Effector memory CD4-positive, alpha-beta T cell (primary cell): ENCODE measurements around the gene ICAM2.

ENCODE experiments used
- DNase-seq, 3 donors: peaks; one replicate each; pipeline ENCODE4 v3.0.0-alpha.2; 2020
- H3K27ac ChIP-seq: 2 replicates; pipeline ENCODE4 v1.7.0; 2013; ENCODE audit warnings: mild to moderate bottlenecking, low read length, moderate library complexity; ENCODE audit not compliant: insufficient read depth, poor library complexity, severe bottlenecking
- H3K27me3 ChIP-seq: replicated peaks from 2 replicates; pipeline ENCODE4 v1.7.0; 2013; ENCODE audit warnings: mild to moderate bottlenecking, low read length; ENCODE audit not compliant: insufficient read depth, control insufficient read depth, poor library complexity, severe bottlenecking
- H3K36me3 ChIP-seq: 2 replicates; pipeline ENCODE4 v1.7.0; 2013; ENCODE audit warnings: mild to moderate bottlenecking, low read length, moderate library complexity; ENCODE audit not compliant: control insufficient read depth, insufficient read depth
- H3K4me1 ChIP-seq: 2 replicates; pipeline ENCODE4 v1.7.0; 2013; ENCODE audit warnings: low read length, mild to moderate bottlenecking; ENCODE audit not compliant: control insufficient read depth, insufficient read depth, poor library complexity, severe bottlenecking
- H3K4me3 ChIP-seq: 2 replicates; pipeline ENCODE4 v1.7.0; 2013; ENCODE audit warnings: low read length, low read depth, mild to moderate bottlenecking; ENCODE audit not compliant: insufficient read depth, poor library complexity, severe bottlenecking
- H3K9me3 ChIP-seq: 2 replicates; pipeline ENCODE4 v1.7.0; 2013; ENCODE audit warnings: mild to moderate bottlenecking, low read length, moderate library complexity; ENCODE audit not compliant: control insufficient read depth

The ICAM2 gene

DNA sequence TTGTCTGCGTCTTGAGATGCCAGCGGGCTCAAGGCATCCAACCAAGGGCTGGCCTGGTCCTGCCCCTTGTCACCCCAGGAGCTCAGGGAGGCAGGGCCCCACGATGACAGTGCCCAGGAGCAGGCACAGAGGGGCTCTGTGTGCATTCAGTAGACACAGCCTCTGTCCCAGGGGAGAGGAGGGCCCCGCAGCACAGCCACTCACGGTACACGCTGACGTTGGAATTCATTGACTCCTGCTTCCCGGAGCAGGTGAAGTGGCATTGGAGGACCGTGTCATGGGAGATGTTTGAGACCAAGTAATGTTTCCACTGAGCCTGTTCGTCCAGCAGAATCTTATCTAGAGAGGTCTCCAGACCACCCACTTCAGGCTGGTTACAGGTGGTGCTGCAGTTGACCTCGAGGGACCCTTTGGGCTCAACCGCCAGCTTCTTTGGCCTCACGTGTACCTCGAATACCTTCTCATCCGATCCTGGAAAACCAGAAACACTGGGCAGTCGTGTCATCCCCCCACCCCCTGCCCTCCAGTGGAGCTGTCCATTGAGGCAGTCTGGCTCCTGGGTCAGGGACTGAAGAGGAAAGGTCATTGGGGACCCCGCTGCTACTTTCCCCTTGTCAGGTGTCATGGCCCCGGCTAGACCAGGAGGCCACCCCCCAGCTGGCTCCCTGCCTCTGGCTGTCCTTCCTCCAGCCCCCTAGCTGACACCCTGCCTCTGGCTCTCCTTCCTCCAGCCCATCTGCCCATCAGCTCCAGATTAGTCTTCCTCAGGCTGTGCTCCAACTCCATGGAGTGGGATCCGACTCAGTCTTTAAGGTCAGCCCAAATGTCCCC, 15.3 kb downstream of the ICAM2 start:
- Histone ChIP-seq H3K27ac (peak overlapping the region; percentile 51), H3K9me3 (no peaks in the 10 kb centered on the region), H3K27me3 (no peaks in the 10 kb centered on the region), H3K4me1 (peaks cover 22% of the 10 kb centered on the region), H3K36me3 (peaks cover 64% of the 10 kb centered on the region), H3K4me3 (no peak overlapping the region)
- DNase-seq: no peak

DNA sequence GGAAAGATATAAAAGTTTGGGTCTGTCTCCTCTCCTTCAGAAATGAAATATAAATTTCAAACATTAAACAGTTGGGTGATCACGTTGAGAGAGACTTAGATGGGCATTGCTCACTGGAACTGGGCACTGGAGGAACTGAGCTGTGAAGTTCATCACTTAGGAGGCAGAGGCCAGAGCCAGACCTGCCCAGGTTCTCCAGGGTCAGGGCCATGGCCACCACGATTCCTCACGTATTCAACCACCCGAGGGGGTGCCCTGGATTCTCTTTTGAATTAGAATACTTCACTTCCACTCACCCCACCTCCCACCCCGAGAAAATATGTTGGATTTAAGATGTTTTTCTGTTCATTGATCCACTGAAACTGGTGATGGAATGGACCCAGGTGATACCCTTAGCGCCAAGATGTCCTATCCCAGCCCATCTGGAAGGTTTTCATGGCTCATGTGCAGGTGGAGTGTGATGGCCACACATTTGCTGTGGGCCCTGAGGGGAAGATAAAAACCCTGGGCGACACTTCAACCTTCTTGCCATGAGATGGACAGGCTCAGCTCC, 16.1 kb downstream of the ICAM2 start:
- Histone ChIP-seq H3K4me1 (peaks cover 17% of the 10 kb centered on the region), H3K27ac (no peak overlapping the region), H3K27me3 (no peaks in the 10 kb centered on the region), H3K9me3 (no peaks in the 10 kb centered on the region), H3K4me3 (no peak overlapping the region), H3K36me3 (peaks cover 62% of the 10 kb centered on the region)
- no peak for DNase-seq

DNA sequence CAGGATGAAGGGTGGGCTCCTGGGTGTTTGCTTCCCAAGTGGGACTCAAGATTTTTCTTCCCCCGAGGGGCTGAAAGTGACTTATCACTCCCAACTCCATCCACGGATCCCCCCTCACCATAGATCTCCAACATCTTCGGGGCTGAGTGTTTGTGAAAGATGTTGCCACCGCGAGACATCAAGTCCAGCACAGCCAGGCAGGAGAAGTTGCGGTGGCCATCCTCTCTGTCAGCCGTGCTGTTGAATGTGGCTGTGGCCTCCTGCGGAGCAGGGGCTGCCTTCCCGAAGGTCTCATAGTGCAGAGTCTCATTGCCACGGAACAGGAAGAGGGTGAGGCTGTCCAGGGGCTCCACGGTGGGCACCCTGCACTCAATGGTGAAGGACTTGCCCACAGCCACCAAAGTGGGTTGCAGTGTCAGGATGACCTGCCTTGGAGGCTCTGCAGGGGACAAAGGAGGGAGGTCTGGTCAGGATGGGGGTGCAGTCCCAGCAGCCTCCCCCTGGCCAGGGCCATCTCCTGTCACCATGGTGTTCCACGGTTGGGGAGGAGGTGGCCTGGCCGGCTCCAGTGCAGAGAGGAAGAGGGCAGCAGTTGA, 16.8 kb downstream of the ICAM2 start:
- Histone ChIP-seq H3K27me3 (no peaks in the 10 kb centered on the region), H3K36me3 (peaks cover 61% of the 10 kb centered on the region), H3K4me1 (peaks cover 20% of the 10 kb centered on the region), H3K27ac (no peak overlapping the region), H3K4me3 (no peak overlapping the region), H3K9me3 (no peaks in the 10 kb centered on the region)
- DNase-seq: no peak

DNA sequence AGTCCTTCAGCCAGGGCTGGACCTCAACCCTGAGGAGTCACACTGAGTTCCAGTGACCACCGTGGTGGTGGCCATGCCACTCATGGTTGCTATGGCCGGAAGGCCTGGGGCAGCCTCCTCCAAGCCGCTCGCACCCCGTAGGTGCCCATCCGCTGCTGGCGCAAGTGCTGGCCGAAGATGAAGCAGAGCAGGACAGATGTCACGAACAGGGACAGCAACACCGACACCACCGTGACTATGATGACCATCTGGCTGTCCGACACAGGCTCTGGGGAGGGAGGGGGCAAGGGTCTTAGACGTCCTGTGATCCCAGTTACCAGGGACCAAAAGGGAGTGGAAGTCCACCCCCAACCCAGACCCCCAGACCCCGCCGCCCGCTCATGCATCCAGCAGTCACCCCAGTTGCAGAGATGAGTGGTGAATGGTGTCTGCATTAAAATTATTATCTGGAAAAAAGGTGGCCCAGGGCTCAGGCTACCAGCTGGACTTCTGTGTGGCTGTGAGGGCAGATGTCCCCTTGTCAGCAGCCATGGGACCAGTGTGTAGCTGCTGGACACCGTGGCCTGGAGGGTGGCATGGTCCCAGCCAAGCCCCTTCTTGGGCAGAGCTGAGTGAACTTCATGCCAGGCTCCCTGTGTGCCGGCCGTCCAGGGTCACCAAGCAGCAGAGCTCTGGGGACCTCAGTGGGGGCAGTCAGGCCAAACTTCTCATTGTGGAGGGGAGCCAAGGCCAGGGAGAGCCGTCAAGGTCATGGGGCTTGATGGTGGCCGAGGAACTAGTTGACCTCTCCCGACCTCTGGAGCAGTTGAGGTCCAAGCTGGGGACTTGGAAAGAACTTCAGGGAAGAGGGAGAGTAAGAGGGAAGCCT, 17.5 kb downstream of the ICAM2 start:
- peaks cover 58% of the 10 kb centered on the region for H3K36me3 ChIP-seq
- H3K9me3 ChIP-seq: no peaks in the 10 kb centered on the region
- DNase-seq: no peak
- peaks cover 23% of the 10 kb centered on the region for H3K4me1 ChIP-seq
- H3K27ac ChIP-seq: no peak overlapping the region
- H3K27me3 ChIP-seq: no peaks in the 10 kb centered on the region
- H3K4me3 ChIP-seq: no peak overlapping the region

DNA sequence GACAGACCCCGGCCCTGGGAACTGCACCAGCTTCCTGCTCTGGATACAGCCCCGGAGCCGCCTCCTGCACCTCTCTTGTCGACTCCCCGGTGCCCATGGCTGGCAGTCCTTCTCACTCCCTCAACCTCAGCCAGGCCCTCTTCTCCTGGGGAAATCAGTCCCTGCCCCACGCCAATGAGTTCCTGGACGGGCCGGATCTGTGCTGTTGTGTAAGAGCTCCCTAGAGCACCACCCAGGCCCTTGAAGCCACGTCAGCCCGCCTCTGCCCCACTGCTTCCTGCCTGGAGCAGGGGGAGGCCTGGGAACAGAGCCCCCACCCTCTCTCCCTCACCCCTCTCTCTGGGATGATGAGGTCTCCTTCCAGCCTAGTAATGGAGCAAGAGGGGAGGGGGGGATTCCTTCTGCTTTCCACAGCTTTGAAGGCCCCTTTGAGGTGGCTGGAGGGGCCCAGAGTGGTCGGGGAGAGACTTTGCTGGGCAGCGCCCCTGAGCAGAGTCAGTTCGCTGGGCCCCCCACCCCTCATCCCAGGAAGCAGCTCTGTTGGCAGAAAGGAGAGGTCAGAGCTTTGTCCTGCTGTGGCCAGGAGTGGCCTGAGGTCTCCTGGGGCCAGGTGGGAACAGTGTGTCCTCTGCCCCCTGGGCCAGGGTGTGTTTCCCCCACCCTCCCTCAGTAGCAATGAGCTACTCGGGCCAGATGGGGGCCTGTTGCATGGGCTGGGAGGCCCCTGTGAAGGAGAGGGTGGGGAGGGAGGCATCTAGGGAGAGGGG, 18.5 kb downstream of the ICAM2 start:
- Histone ChIP-seq H3K27me3 (no peaks in the 10 kb centered on the region), H3K4me1 (peaks cover 24% of the 10 kb centered on the region), H3K4me3 (no peak overlapping the region), H3K9me3 (no peaks in the 10 kb centered on the region), H3K27ac (peak overlapping the region; percentile 8), H3K36me3 (peaks cover 55% of the 10 kb centered on the region)
- no peak for DNase-seq

DNA sequence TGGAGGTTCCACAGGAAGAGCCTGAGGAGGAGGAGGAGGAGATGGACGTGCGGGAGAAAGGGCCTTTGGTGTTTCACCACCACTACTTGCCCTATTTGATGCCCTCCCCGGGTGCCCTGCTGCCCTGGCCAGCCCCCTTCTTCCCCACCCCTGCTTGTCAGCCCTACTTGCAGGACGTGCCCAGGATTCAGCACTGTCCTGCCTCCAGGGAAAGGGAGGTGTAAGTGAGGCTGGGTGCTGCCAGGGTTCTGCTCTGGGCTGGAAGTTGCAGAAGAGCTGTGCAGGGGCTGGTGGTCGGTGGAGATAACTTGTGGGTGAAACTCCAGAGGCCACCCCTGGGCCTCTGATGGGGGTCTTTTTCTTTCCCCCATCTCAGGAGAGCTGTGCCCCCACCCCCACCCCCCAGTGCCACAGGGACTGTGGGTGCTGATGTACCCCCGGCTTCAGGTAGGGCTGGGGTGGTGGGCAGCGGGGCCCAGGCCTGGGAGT, 19.3 kb downstream of the ICAM2 start:
- H3K4me3 ChIP-seq: no peak overlapping the region
- no peaks in the 10 kb centered on the region for H3K9me3 ChIP-seq
- H3K27ac ChIP-seq: peak overlapping the region; percentile 8
- peaks cover 47% of the 10 kb centered on the region for H3K36me3 ChIP-seq
- H3K4me1 ChIP-seq: peaks cover 21% of the 10 kb centered on the region
- H3K27me3 ChIP-seq: no peaks in the 10 kb centered on the region
- no peak for DNase-seq

DNA sequence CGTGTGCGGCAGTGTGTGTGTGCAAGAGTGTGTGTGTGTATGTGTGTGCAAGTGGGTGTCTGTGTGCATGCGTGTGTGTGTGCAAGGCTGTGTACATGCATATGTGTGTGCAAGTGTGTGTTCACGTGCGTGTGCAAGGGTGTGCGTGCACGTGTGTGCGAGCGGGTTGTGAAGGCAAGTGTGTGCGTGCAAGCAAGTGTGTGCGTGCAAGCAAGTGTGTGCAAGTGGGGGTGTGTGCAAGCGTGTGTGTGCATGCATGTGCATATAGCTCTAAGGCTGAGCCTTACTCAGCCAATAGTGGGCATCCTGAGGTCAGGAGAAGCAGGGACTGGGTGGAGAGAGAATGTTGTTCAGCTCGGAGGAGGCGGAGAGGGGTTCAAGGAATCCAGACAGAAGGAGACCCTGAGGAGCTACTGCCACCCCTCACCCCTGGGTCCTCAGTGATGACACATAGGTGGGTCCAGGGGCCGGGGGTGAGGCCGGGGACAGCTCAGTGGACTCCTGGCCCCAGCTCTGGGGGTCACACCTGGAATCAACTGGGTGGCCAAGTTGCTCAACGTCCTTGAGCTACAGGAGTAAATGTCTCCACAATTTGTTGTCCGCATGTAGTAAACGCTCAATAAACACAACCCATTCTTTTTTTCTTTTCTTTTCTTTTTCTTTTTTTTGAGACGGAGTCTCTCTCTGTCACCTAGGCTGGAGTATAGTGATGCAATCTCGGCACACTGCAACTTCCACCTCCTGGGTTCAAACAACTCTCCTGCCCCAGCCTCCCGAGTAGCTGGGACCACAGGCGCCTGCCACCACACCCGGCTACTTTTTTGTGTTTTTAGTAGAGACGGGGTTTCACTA, 20.5 kb downstream of the ICAM2 start:
- H3K4me1 ChIP-seq: peaks cover 21% of the 10 kb centered on the region

DNA sequence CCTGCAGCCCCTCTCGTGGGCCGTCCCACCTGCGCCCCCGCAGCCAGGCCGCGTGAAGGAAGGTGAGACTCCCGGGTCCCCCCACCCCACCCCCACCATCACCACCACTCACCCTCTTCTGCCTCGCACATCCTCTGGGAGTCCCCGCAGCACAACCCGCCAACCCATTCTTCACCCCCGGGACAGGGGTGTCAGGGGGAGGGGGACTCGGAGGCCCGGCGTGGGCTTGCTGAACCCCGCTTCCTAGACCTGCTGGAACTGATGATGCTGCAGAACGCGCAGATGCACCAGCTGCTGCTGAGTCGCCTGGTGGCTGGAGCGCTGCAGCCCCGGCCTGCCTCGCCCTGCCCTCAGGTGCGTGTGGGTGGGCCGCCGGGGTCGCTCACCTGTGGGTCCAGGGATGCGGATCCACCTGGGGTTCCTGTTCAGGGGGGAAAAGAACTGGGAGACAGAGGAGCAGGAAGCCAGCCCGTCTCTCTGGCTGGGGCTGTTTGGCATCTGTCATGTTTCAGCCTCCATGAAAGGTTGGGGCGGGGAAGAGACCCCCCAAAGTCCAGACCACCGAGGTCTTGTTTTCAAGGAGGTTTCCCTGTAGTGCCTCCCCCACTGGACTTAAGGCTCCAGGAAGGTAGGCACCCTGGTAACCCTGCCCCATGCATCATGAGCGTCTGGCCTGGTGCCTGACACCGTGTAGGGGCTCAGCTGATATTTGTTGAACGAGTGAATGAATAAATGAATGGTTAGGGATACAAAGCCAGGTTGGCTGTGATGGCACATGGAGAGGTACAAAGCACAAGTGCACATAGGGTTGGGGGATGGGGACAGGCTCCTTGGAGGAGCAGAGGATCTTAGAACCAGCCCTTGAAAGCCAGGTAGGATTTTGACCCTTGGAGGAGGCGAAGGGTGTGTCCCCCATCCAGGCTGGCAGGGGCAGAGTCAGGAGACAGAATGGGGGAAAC, 21.4 kb downstream of the ICAM2 start:
- Histone ChIP-seq H3K9me3 (no peaks in the 10 kb centered on the region), H3K27me3 (no peaks in the 10 kb centered on the region), H3K36me3 (peaks cover 25% of the 10 kb centered on the region), H3K4me1 (peaks cover 24% of the 10 kb centered on the region), H3K4me3 (peak overlapping the region; percentile 83), H3K27ac (peak overlapping the region; percentile 67)
- peak in 2 of 3 donors; percentile 24 to 29 for DNase-seq

More for the DNA sequence above, 20.5 kb downstream of the ICAM2 start:
- H3K27me3 ChIP-seq: no peaks in the 10 kb centered on the region
- H3K4me3 ChIP-seq: no peak overlapping the region
- no peak for DNase-seq
- H3K36me3 ChIP-seq: peaks cover 34% of the 10 kb centered on the region
- no peaks in the 10 kb centered on the region for H3K9me3 ChIP-seq
- no peak overlapping the region for H3K27ac ChIP-seq
